ENCODE measurements around the gene RPS27A.

- no peak for TF ChIP-seq CTCF (IDR thresholded peaks at IDR 0.05; ENCODE audit: low read depth, low read length)
- TF ChIP-seq EZH2phosphoT487 (IDR thresholded peaks at IDR 0.05; ENCODE audit: low read depth), result no peak
Measured at GRCh38 chr2:55223958-55224760, 8.3 kb upstream of the RPS27A start.

Data from OCI-LY3 (cell line).